Endothelial cell of umbilical vein (primary cell): ENCODE data around the gene MAJIN. TPM values are rescaled to one million over a fixed set of nuclear protein-coding genes. Genes with fewer than 3 reads are reported as not detected.

ENCODE experiments used
- BruUV-seq: library from RNA; stranded (reverse); fragments of 400-500 nt; replicated peaks from 2 replicates; lab custom pipeline; 2021; lab: Mats Ljungman, UMichigan
- CTCF ChIA-PET: fragments of 300-600, 350-600 bp; sonication (Branson Sonifier 250); formaldehyde crosslinking; loops from one replicate; lab custom pipeline; 2021; ENCODE audit warnings: antibody characterized with exemption, inconsistent platforms; lab: Charles Lee
- POLR2A ChIA-PET: fragments of 300-600, 350-600 bp; sonication (Branson Sonifier 250); formaldehyde crosslinking; loops from one replicate; lab custom pipeline; 2021; ENCODE audit warnings: antibody characterized with exemption, inconsistent platforms; lab: Charles Lee
- DNase-seq: peaks from one replicate; pipeline ENCODE4 v3.0.0-alpha.2; 2011; ENCODE audit warnings: low read depth, low spot score
- FAIRE-seq: peaks from 2 replicates; lab custom pipeline; 2011; peaks lifted over from hg19 to GRCh38; lab: Jason Lieb, UNC
- H2AFZ ChIP-seq: 2 replicates; pipeline ENCODE4 v1.6.0; 2012; ENCODE audit warnings: low read depth, low read length, control low read depth, inconsistent platforms
- H3K27ac ChIP-seq: 2 replicates; pipeline ENCODE4 v1.5.1; 2011; ENCODE audit warnings: low read depth, mild to moderate bottlenecking, control low read depth, low read length, moderate library complexity; ENCODE audit not compliant: insufficient read depth
- H3K27me3 ChIP-seq, 2 experiments: 2 replicates each; pipeline versions ENCODE4 v1.6.0 to v1.6.1; 2011; ENCODE audit warnings: low read length in 2 of 2, mixed read lengths in 1 of 2; ENCODE audit not compliant: control insufficient read depth in 2 of 2, insufficient read depth in 2 of 2
- H3K36me3 ChIP-seq, 2 experiments: 2 replicates in 1 of 2; 3 replicates in 1 of 2; pipeline ENCODE4 v1.5.1; 2011; ENCODE audit warnings: low read length in 2 of 2, mild to moderate bottlenecking in 1 of 2, moderate library complexity in 1 of 2; ENCODE audit not compliant: control insufficient read depth in 2 of 2, insufficient read depth in 2 of 2; ENCODE audit errors: extremely low read depth in 1 of 2
- H3K4me1 ChIP-seq: 3 replicates; pipeline ENCODE4 v1.5.1; 2011; ENCODE audit warnings: mild to moderate bottlenecking, low read length; ENCODE audit not compliant: control insufficient read depth, insufficient read depth; ENCODE audit errors: extremely low read depth
- H3K4me2 ChIP-seq: 2 replicates; pipeline ENCODE4 v1.6.1; 2011; ENCODE audit warnings: low read length, control low read depth, mixed read lengths; ENCODE audit not compliant: insufficient read depth
- H3K4me3 ChIP-seq, 3 experiments: fragments of 200-600 bp in 1 of 3; sonication (generic), shearing (Covaris generic) in 1 of 3; replicated peaks in 1 of 3; 2 replicates each; pipeline ENCODE4 v1.5.1; 2011 to 2016; ENCODE audit warnings: control low read depth in 3 of 3, low read length in 3 of 3, mild to moderate bottlenecking in 2 of 3, inconsistent platforms in 1 of 3, low read depth in 1 of 3, moderate library complexity in 1 of 3; ENCODE audit not compliant: insufficient read depth in 1 of 3
- H3K79me2 ChIP-seq: 2 replicates; pipeline ENCODE4 v1.6.0; 2012; ENCODE audit warnings: low read length, inconsistent platforms; ENCODE audit not compliant: control insufficient read depth, insufficient read depth
- H3K9ac ChIP-seq: replicated peaks from 2 replicates; pipeline ENCODE3; 2011; ENCODE audit warnings: low read length, control low read depth; ENCODE audit not compliant: insufficient read depth; ENCODE audit errors: extremely low read depth
- H3K9me1 ChIP-seq: replicated peaks from 3 replicates; pipeline ENCODE4 v1.6.0; 2011; ENCODE audit warnings: mild to moderate bottlenecking, low read length; ENCODE audit not compliant: control insufficient read depth, insufficient read depth; ENCODE audit errors: extremely low read depth
- H3K9me3 ChIP-seq: replicated peaks from 2 replicates; pipeline ENCODE4 v1.5.1; 2012; ENCODE audit warnings: low read length, inconsistent platforms; ENCODE audit not compliant: control insufficient read depth, insufficient read depth
- H4K20me1 ChIP-seq: replicated peaks from 2 replicates; pipeline ENCODE3; 2011; ENCODE audit warnings: mild to moderate bottlenecking, low read length; ENCODE audit not compliant: control insufficient read depth, insufficient read depth; ENCODE audit errors: extremely low read depth
- EZH2 ChIP-seq: IDR thresholded peaks from 2 replicates; pipeline ENCODE4 v1.6.1; 2012; ENCODE audit warnings: borderline replicate concordance, low read depth, mild to moderate bottlenecking, moderate library complexity, low read length, inconsistent platforms; ENCODE audit not compliant: severe bottlenecking
- FOS ChIP-seq: IDR thresholded peaks from 2 replicates; pipeline ENCODE4 v1.6.1; 2011; ENCODE audit warnings: mild to moderate bottlenecking, low read length, moderate library complexity, borderline replicate concordance; ENCODE audit not compliant: insufficient read depth
- GATA2 ChIP-seq: IDR thresholded peaks from 2 replicates; pipeline ENCODE4 v1.7.0; 2011; ENCODE audit warnings: low read depth, mild to moderate bottlenecking, moderate library complexity, mixed read lengths, low read length; ENCODE audit not compliant: insufficient read length, insufficient read depth
- JUN ChIP-seq: IDR thresholded peaks from 2 replicates; pipeline ENCODE4 v1.6.1; 2011; ENCODE audit warnings: borderline replicate concordance, low read depth; ENCODE audit not compliant: insufficient read length, insufficient read depth
- MYC ChIP-seq: IDR thresholded peaks from one replicate; pipeline ENCODE4 v1.6.1; 2011; ENCODE audit warnings: mild to moderate bottlenecking, low read depth, low read length
- POLR2A ChIP-seq: IDR thresholded peaks from 2 replicates; pipeline ENCODE4 v1.6.1; 2012; ENCODE audit warnings: low read depth, mild to moderate bottlenecking, control low read depth, low read length
- POLR2AphosphoS5 ChIP-seq: IDR thresholded peaks from 2 replicates; pipeline ENCODE4 v1.6.1; 2012; ENCODE audit warnings: low read depth, mild to moderate bottlenecking, control low read depth, low read length, moderate library complexity; ENCODE audit not compliant: insufficient read depth
- dilution Hi-C: fragments of 300-500 bp; cut with MboI; formaldehyde crosslinking; loops from one replicate; pipeline ENCODE4 v1.15.0; 2019; ENCODE audit warnings: low sequenced_read_pairs; ENCODE audit not compliant: extremely low pct_ligation_motif_present
- intact Hi-C: fragments of 100-400 bp; cut with micrococcal nuclease; formaldehyde crosslinking; loops from one replicate; pipeline ENCODE4 v1.10.0; 2022
- polyA plus RNA-seq, 4 experiments: library from polyadenylated mRNA; depleted of rRNA in 3 of 4; stranded (reverse) in 3 of 4; unstranded in 1 of 4; fragments of >200 nt; gene quantifications; 2 replicates each; pipeline versions ENCODE4 v1.2.1 to v1.2.3, GENCODE V29; 2011 to 2012; ENCODE audit warnings: missing spikeins in 1 of 4
- total RNA-seq: library from RNA; stranded (reverse); gene quantifications from 2 replicates; pipeline ENCODE4 v1.2.3, GENCODE V29; 2021
- TF ChIP-seq, protein P1 (sequence below): IDR thresholded peaks from 2 replicates; pipeline ENCODE4 v1.6.1; 2011; ENCODE audit not compliant: insufficient read depth, insufficient read length
- TF ChIP-seq, protein P2 (sequence below), 2 donors: IDR thresholded peaks; 1 replicate in 1 of 2; 2 replicates in 1 of 2; pipeline ENCODE4 v1.5.1; 2011; ENCODE audit warnings: low read length in 2 of 2, mild to moderate bottlenecking in 2 of 2, moderate library complexity in 2 of 2, control low read depth in 1 of 2, inconsistent platforms in 1 of 2, low read depth in 1 of 2; ENCODE audit not compliant: insufficient read depth in 1 of 2; ENCODE audit errors: extremely low read depth in 1 of 2

The MAJIN gene
- total and polyA plus RNA-seq, 2 donors (not counting 3 experiments of a cell fraction or from before 2014, with no cell fraction given): 0.07 TPM; not detected in 1

DNA sequence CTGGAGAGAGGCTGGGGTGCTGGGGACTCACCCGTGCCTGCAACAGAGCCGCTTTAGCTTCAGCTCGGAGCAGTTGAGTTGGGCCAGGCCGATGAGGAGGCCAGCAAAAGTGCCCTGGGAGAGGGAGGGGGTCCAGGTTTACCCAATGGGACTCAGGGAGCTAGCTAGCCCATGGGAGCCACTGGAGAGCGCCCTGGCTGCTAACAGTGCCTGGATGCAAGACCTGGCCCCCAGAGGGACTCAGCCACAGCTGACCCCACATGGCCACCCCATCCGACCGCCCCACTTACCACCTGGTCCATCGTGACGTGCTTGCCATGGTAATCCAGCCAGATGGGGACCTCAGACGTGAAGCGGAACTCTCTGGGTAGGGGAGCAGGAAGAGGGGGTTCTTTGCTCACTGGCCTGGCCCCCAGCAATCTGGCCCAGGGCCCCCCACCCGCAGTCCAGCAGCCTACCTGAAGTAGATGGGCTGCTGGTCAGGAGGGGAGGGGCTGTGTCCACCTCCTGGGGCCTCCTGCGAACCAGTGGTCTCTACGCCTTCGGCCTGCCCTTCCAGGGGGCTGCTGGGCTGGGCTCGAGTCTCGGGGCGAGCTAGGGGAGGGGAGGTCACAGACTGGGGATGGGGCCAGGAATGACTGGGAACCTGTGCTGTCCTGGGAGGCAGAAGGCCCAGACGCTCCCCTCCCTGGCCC is 74.4 kb downstream of the MAJIN start:
- H3K27me3 ChIP-seq: no peaks in the 10 kb centered on the region
- TF ChIP-seq POLR2A (no peak), JUN (no peak), FOS (no peak), GATA2 (no peak), EZH2 (no peak), POLR2AphosphoS5 (no peak), MYC (no peak)
- TF ChIP-seq, protein P1, sequence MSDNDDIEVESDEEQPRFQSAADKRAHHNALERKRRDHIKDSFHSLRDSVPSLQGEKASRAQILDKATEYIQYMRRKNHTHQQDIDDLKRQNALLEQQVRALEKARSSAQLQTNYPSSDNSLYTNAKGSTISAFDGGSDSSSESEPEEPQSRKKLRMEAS: no peak
- TF ChIP-seq, protein P2, sequence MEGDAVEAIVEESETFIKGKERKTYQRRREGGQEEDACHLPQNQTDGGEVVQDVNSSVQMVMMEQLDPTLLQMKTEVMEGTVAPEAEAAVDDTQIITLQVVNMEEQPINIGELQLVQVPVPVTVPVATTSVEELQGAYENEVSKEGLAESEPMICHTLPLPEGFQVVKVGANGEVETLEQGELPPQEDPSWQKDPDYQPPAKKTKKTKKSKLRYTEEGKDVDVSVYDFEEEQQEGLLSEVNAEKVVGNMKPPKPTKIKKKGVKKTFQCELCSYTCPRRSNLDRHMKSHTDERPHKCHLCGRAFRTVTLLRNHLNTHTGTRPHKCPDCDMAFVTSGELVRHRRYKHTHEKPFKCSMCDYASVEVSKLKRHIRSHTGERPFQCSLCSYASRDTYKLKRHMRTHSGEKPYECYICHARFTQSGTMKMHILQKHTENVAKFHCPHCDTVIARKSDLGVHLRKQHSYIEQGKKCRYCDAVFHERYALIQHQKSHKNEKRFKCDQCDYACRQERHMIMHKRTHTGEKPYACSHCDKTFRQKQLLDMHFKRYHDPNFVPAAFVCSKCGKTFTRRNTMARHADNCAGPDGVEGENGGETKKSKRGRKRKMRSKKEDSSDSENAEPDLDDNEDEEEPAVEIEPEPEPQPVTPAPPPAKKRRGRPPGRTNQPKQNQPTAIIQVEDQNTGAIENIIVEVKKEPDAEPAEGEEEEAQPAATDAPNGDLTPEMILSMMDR (IDR thresholded peaks at IDR 0.05; ENCODE audit: extremely low read depth in 1 of 2, insufficient read depth in 1 of 2, low read depth in 1 of 2, low read length in 2 of 2): no peak
- ChIA-PET CTCF (interaction anchor here (9.4 kb wide), 1 partner anchor 50 kb away, joined by 168 read pairs; the partner anchor contains the start of gene CDC42BPG), POLR2A (no interaction called here)
- no TSS peak for BruUV-seq
- intact Hi-C loops (no loop called here), dilution Hi-C loops (loop anchor here (10.0 kb wide), 1 partner anchor 53 kb away; the partner anchor contains the start of gene CDC42BPG)
- peaks cover 0 to 35% of the 10 kb centered on the region in 2 experiments for H3K36me3 ChIP-seq
- H2AFZ ChIP-seq: no peak overlapping the region
- FAIRE-seq (no peak), DNase-seq (no peak)
- H3K79me2 ChIP-seq: no peaks in the 10 kb centered on the region
- H3K4me1 ChIP-seq: no peaks in the 10 kb centered on the region
- H4K20me1 ChIP-seq: no peaks in the 10 kb centered on the region
- no peak overlapping the region for H3K27ac ChIP-seq
- no peaks in the 10 kb centered on the region for H3K9me1 ChIP-seq
- H3K4me2 ChIP-seq: no peak overlapping the region
- H3K9ac ChIP-seq: no peak overlapping the region
- no peaks in the 10 kb centered on the region for H3K9me3 ChIP-seq
- no peak overlapping the region for H3K4me3 ChIP-seq
